Activated CD4-positive, alpha-beta T cell treated with anti-CD3 and anti-CD28 coated beads, Interleukin-2, amount 50 U/mL, for 1 hour (primary cell): ENCODE data around the gene DTNA.
"Not testable (repeated sequence)": the region's sequence is repeated elsewhere in the genome, so short reads cannot be mapped to it uniquely, and the experiment has no call there.

Source experiments
- DNase-seq: peaks from one replicate; pipeline ENCODE4 v3.0.0-alpha.2; 2020

The DTNA gene

DNA sequence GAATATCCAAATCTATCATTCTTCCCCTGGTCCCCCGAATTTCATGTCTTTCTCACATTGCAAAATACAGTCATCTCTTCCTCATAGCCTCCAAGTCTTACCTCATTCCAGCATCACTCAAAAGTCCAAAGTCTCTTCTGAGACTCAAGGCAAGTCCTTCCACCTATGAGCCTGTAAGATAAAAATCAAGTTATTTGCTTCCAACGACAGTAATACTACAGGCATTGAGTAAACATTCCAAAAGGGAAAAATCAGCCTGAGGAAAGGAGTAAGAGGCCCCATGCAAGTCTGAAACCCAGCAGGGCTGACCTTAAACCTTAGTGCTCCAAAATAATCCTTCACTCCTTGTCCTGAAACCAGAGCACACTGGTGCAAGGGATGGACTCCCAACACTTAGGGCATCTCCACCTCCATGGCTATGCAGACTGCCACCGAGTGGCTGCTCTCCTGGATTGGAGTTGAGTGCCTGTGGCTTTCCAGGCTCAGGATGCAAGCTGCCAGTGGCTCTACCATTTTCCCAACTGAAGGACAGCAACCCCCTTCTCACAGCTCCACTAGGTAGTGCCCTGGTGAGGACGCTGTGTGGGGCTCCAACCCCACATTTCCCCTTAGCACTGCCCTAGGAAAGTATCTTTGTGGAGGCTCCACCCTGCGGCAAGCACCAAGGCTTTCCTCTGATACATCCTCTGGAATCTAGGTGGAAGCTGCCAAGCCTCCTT, 16.3 kb downstream of the DTNA start:
- DNase-seq, result no peak

DNA sequence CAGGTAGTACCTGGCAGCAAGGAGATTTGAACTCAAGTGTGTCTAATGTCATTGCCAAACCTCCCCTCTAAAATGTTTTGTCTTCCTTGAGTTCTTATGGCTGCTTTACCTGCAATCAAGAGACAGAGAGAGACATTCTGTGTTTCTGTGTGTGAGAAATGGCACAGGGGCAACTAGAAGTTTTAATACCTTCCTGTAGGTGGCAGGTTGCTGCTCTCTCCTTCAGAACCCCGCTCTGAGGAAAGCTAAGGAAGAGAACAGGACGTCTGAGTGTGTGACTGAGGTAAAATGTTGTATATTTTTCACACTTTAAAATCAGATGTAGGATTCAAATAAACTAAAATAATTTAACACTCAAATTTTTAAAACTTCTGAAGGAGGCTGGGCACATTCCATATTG, 19.2 kb downstream of the DTNA start:
- DNase-seq, result no peak

DNA sequence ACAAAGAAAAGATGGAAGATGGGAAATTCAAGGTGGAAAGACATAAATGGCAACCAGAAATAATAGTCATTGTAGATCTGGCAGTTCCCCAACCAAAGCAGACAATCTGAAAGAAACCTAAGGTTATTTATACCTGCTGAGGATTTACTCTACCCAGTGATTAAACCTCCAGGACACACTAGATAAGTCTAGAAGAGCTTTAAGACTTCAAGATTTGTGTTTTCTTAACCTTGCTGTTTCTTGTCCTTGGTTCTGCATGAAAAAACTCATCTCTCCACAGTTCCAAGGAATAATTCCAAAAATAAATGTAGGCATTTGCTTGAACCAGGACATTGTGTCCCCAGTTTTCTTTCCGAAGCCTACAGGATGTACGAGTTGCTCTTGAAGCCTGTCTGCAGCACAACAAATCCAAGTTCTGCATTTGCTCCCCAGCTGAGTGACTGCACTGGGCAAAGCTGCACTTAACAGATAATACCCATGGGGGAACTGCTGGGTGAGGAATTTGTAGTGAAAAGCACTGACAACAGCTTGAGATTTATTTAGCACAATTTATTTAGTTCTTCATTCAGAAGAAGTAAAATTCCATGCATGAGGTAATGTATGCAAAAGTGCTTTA, 19.8 kb downstream of the DTNA start:
- no peak for DNase-seq

DNA sequence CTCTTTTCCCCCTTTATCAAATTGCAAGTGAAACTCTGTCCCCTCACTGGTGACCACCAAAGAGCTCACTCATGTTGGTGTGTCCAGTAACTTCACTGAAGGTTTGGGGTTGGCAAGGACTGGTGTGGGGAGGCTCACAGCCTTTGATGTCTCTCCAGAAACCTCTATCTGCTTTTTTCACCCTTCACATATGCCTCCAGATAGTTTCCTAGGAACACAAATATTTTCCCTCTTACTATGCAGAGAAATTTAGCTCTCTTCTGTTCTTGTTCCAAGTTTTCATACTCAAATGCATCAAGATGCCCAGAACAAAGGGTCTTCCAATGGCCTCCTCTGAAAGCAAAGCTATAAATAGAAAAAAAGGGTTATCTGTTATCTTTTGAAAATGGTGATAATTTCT, 20.7 kb downstream of the DTNA start:
- no peak for DNase-seq

DNA sequence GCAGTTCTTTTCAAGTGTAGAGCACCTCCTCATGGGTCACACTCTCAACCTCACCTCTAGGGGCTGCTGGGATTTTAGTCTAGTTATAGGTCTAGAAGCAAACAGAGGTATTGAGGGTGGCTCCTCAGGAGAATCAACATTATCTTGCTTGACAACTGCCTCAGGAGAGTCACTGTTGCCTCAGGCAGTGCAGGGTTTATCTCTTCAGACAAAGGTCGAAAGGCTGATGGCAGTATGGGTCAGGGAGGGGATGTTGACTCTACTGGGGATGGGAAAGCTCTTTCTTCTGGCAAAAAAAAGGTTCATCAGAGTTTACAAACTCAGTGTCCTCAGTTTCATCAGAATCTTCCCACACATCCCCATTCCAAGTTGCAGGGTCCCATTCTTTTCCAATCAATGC, 24.0 kb downstream of the DTNA start:
- DNase-seq, result no peak

DNA sequence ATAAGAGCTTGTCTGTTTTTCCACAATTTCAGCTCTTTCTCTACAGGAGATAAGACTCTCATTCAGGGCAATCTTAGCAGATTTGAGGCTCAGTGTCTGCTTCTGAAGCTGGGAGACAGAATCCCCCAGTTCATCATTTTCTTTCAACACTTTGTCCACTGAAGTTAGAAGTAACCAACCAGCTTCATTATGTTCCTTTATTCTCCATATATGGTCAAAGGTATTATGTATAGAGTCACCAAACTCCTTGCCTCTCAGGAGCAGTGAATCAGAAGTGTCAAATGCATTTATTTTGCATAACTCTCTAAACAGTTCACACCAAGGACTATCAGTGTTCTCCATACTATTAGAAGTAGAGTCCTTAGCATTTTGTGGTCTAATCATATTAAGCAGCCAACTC, 24.4 kb downstream of the DTNA start:
- not testable (repeated sequence) for DNase-seq

DNA sequence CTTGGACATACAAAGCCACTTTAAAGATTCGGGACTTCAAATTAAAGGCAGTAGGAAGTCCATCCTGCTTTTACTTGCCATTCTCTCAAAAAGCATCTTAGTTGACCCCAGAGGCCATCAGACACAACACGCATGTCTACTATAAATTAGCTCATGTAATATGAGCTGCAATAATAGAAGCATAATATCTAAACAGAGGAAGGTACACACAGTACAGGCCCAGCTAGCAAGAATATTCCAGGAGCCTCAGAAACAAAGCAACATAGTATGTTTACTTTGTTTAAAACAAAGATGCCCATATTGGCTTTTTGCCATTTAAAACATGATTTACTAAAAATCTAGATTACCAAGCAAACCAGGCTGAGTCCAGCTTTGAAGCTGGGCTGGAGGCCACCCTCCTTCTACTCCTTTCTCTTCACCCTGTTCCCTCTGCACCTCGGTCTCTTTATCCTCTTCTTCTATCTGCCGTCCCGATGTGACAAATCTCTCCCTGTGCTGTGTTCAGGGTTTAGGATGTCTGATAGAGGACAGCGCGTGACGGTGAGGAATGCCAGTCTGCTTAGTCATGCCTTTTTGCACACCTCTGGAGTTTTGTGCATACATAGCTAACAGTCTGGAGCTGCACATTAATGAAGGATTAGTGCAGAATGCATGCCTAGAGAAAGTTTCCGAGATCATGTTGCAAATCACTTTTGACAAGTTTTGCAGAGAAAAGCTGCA, 28.2 kb downstream of the DTNA start:
- no peak for DNase-seq

DNA sequence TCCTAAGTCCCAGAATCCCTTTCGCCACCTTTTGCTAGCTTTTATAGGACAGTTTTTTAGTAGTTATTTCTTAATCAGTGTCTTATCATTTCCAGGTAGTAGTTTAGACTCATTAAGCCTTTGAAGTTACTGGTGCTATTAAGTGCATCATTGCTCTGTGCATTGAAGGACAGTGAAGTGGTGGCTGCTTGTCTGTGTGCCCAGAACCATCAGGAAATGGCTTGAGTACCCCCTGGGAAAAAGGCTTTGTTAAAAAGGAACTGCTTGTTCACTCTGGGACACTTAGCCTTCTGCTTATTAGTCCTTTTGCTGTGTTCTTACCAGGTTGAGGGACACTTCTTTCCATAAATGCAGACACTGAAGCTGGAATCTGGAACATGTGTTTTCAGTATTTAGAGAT, 30.0 kb downstream of the DTNA start:
- DNase-seq, result no peak

DNA sequence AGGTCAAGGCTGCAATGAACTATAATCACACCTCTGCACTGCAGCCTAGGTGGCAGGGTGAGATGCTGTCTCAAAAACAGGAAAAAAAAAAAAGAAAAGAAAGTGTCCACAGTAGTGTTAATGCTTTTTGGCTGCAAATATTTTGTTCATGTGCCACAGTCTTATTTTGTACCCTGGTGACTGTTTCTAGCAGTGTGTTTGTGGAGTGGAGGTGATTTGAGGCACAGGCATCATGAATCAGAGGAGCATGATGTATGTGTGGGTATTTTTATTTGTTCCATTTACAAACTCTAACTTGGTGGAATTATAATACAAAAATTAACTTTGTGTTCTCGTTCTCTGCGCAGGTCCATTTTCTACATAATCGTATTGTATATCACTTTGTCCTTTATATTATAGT, 30.6 kb downstream of the DTNA start:
- no peak for DNase-seq

DNA sequence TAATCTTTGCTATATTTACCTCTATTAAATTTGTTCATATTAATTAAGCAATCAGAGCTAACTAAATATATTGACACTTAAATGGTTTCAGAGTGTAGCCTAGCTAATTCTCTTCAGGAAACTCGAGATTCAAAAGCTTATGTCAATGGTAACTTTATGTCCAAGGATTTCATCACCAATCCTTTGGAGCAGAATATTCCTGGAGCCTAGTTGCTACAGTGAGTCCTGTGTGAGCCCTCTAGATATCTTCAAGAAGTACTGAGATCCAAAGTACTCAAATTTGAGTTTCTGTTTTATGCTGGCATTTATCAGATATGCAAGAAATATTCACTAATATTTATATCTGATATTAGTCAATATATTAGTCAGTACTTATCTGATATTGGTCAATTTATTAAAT, 31.3 kb downstream of the DTNA start:
- no peak for DNase-seq

DNA sequence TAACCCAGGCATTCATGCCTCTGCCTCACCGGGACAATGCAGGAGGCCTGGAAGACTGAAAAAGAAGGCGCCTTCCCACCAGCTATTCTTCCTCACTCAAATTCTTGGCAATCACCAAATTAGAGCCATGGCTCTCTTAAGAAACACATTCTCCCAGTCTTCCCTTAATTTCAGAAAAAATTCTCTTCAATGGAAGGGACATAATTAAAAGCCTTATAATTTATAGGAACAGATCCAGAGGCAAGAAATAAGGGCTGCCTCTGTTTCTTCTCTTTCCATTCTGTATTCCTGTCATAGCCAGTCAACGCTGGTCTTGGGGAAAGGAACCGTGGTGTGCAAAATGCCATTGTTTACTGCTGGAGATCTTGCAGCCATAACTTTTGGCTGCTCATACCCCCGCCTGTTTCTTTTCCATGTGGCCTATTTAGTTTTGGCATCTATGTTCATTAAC, 32.8 kb downstream of the DTNA start:
- DNase-seq, result no peak

DNA sequence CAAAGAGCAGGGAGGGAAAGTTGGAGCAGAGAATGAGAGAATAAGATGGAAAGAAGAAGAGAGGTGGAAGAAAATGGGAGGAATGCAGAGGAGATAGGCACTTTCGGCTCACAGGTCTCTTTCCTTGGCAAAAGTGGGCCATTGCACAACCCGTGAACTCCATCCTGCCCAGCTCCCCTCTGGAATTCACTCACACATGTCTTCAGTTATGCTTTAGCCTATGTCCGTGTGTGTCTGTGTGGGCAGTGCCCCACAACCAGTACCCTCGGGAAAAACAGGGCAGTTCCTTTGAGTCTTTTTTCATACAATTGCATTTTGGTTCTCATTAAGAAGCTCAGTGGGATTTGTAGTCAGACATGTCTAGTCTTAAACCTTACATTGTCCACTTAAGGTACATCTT, 34.5 kb downstream of the DTNA start:
- no peak for DNase-seq

DNA sequence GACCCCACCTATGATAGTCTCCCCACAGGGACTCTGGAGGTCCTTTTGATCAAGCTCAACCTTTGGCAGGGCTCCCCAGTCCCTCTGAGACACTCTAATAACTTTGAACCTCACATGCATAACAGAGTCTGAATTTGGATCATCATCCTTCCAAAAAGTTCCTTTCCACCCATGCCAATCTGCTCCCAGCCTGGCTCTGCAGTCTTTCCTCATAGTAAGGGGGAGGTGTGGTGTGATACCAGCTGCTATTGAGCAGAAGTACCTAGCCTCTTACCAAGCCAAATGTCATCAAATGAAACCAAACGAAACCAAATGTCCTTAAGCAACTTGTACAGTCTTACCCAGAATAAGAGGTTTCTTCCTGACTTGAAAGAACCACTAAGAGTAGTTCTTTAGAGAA, 36.5 kb downstream of the DTNA start:
- no peak for DNase-seq

DNA sequence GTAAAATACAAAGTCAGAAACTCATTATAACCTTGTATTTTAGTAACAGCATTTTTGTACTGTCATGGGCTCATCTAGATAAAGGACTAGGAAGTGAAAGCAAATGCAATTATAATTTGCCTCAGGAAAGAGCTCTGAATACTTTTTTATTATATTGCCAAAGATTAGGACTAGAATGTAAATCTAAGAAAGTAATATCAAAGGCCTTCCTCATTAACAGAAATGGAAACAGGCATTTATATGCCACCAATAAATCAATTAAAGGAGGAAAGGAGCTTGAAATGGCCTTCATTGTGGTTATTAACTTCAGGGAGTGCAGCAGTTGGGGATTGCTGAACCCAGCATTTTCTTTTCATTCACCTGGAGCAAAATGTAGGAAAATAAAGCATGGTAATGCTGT, 39.6 kb downstream of the DTNA start:
- DNase-seq, result no peak

DNA sequence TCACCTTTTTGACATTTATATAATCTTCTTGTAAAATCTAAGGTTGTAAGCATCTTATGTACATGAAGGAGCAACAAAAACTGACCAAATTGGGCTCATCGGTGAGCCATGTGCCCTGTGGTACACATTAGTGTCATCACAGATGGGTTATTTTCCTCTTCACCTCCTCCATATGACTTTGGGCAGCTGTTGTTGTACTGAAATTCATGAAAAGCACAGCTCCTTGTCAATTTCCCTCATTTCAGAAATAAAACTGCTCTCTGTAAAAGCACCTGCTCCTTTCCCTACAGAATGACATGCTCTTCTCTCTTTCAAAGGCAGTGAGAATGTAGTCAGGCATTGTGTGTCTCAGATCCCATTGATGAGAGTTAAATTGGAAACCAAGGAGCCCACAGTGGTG, 42.0 kb downstream of the DTNA start:
- DNase-seq, result no peak

DNA sequence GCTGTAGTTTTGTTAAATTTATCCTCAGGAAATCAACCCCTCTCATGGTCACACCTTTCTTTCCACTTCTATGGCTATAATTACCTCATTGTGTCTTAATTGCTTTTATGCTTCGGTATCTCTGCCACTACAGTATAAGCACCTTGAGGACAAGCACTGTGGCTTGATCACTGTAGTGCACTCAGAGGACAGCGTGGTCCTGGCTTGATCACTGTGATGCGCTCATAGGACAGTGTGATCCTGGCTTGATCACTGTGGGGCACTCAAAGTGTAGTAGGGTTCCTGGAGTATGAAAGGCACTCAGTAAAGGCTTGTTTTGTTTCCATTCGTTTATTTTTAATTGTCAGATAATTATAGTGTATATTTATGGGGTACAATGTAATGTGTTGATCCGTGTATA, 44.2 kb downstream of the DTNA start:
- DNase-seq, result no peak

DNA sequence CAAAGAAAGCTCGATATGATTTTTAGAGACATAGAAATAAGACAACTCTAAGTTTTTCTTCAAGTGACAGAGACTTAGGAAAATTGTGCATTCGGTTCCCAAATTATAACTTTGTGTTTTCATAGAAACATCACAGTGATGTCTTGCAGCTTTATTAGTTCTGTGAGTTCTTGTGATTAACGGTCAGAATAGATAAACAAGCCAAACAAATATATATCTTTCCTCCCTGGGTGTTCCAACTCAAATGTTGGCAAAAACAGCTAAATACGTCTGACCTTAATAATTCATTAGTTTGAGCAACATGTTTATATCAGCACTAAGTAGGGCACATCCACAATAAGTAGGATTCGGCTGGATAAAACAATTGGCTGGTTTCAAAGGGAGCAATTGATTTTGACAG, 47.6 kb downstream of the DTNA start:
- DNase-seq, result no peak

DNA sequence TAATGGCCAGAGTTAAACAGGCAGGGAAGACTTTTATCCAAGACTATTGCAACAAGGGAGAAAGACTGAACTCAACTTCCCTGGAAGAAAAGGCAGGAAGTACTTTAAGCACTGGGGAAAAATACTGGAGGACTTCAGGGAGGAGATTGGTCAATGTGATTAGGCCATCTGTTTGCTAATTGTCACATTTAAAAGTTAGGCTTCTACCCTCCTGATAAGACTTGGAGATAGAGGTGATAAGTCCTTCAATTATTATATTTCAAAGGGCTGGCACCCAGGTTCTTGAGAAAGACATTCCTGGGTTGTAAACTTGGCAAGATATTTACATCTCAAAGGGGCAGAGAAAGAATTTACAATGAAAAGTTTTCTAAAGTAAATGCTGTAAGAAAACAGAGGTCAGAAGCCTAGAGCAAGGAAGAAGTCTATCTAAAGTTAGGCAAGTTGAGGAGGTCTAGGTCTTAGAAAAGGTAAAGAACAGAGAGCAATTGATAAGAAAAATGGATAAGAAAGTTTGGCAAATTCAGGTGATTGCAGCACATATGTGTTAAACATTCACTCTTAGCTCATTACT, 48.4 kb downstream of the DTNA start:
- no peak for DNase-seq

DNA sequence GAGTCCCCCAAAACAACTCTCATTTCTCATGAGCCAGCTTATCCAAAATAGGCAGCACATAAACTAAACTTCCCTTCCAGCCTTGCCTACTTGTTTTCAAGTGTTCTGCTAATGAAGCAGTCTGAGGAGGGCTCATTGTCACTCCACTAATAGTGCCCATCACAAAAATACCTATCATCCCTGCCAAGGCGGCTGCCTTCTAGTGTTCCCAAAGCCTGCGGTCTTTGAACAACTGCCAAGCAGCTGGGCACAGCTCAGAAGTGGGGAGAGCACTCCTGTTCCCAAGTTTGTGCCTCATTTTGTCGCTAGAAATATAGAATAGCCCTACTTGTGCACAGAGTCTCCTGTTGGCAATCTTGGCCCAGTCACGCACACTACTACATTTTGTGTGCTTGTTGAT, 50.3 kb downstream of the DTNA start:
- DNase-seq, result no peak

DNA sequence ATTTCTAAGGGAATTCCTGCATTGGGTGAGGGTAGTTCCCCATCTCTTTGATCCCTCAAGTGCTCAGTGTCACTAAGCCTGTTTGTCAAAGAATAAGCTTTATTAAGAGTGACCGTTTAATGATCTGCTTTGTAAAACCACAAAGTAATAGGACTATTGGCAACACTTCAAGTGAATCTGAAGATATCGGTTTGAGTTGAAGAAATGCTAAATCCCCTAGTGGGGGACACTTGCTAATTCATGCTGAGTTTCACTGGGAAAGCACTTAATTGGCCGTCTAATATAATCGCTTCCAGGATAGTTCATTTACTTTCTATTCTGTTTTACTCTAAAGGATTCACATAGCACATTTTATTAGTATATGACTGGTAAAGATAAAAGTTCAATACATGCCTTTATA, 54.4 kb downstream of the DTNA start:
- DNase-seq, result no peak

DNA sequence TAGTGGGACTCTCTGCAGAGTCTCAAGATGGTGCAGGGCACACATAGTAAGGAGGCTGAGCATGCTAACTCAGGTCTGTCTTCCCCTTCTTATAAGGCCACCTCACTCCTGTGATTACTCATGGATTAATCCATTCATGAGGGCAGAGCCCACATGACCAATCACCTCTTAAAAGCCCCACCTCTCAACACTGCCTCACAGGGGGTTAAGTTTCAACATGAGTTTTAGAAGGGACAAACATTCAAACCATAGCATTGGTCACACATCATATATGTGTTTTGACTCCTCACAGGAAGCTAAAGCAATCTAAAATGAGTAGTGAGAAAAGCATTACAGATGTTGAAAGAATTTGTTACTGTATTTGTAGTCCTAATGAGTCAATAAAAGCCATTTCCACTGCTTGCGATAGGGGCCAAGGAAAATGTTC, 57.5 kb downstream of the DTNA start:
- DNase-seq, result no peak

DNA sequence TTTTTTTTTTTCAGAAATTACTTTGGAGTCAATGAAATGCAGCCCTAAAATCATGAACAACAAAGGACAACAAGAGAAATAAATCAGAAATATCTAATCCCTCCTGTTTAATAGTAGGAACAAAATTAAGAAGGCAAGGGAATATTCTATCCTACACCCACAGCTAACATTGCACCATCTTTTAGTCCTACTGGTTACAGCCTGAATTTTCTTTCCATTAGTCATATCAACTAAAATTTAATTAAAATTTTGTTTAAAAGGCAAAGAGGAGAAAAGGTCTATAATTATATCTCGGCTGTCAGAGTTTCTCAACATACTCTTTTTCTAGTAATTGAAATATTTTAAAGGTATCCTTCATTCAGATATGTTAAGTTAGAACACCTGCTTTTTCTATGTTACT, 61.9 kb downstream of the DTNA start:
- DNase-seq, result no peak

DNA sequence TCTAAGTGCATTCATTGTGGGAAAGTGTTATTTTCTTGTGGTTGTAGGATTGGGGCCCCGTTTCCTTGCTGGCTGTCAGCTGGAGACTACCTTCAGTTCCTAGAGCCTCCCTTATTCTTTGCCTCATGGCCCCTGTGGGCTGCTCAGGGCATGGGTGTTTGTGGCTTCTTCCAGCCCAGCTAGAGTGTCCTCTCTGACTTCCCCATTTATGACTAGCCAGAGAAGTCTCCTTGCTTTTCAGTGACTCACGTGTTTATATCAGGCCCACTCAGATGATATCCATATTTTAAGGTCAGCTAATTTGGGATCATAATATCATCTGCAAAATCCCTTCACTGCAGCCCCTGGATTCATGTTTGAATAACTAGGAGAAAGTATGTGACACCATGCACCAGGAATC, 62.8 kb downstream of the DTNA start:
- no peak for DNase-seq

DNA sequence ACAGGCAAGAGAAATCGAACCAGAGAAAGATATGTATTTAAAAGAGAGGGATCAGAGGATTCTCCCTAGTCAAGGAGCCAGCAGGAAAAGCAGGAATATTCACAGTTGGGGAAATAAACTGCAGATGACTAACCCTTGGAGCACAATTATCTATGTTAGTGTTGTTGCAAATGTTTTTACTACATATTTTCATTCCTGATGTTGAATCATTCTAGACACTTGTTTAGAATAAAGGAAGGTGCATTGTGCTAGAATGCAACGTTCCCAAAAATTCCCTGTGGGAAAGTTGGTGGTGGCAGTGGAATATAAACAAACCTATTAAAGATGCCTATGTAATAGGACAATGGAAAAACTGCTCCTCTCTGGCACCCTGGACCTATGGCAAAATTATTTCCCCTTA, 63.3 kb downstream of the DTNA start:
- DNase-seq, result no peak
